NK-92 (cell line): ENCODE results near the gene ZNF581.

ENCODE experiments used
- DNase-seq: peaks from one replicate; lab custom pipeline; 2025; ENCODE audit not compliant: unreplicated experiment; lab: John Stamatoyannopoulos, UW

ZNF581 gene

DNA sequence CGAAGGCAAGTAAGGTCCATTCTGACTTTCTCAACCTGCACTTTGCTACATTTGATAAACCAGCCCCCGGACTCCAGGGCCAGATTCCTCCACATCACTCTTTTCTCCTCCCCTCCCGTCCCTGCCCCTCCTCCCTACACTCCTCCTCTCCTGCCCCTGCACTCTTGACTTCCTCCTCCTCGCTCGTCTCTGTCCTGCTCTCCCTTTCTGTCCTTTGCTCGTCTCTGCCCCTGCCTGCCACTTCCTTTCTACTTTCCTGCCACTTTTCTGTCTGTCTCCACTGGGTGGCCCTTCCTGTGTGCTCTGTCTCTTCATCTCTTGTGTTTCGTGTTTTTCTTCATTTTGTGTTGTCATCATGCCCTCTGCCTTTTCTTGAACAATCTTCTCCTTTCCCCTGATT, 18.4 kb downstream of the ZNF581 start:
- no peak for DNase-seq

DNA sequence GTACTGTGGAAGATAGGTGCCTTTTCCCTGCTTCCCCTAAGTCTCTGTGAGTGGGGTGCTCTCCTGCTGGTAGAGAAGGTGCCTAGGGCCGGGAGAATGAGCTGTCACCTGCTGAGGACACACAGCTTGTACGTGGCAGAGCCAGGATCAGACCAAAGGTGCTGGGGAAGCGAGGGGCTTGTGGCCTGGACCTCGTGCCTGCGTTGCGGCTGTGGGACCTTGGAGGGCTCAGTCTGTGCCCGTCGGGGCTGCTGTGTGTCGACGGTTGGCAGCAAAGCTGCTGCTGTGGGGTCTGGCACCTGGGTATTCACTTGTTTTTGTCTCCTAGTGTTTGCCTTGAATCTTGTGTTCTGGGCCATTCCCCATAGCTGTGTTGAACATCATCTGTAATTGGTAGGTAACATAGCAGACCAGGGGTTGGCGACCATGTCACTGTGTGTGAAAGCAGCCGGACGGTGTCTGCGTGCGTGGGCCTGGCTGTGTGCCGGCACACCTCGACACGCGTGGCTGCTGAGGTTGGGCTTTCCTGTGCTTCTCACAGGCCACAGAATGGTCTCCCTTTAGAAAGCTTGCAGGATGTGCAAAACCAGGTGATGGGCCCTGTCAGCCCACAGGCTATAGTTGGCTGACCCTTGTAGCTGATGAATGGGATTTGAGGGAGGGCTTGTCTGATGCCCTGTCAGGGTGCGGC, 20.5 kb downstream of the ZNF581 start:
- DNase-seq = no peak

DNA sequence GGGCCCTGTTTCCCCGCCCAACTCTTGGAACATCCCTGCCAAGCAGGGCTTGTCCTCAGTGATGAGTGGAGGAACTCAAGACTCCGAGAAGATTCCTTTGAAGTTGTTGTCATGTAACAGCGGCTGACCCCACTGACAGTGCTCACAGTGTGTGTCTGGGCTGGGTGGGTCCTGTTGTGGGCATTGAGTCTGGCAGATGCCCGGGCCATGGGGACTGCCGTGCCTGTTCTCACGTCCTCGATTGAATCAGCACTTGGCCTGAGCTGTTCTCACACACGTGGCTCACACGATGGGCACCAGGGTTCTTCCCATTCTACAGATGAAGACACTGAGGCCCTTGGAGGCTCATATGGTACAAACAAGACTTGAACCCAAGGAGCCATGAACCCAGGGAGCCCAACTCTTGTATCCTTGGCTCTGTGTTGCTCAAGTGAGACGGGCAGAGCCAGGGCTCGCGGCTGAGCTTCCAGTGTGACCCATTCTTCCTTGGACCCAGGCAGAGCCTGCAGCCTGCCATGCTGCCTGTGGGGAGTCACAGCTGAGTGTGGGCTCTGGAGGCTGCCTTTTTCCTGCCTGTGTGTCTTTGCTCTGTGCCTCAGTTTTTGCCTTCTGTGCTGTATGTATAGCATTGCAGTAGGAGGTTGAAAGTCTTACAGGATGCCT, 23.0 kb downstream of the ZNF581 start:
- DNase-seq = no peak

DNA sequence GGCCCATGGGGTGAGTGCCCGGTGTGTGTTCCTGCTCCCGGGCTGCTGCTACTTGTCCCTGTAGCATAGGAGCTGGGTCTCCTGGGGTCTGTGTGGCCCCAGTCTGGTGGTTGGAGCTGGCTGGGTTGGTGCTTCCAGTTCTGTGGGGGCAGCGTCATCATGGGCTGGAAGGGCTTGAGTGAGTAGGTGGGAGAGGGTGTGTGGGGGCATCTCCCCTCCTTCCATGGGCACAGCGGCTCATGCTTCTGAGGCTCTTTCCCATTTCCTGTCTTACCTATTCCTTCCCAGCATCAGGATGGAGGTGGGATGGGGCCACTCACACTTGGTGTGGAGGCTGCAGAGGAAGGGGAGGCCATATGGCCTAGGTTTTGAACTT, 23.5 kb downstream of the ZNF581 start:
- no peak for DNase-seq

DNA sequence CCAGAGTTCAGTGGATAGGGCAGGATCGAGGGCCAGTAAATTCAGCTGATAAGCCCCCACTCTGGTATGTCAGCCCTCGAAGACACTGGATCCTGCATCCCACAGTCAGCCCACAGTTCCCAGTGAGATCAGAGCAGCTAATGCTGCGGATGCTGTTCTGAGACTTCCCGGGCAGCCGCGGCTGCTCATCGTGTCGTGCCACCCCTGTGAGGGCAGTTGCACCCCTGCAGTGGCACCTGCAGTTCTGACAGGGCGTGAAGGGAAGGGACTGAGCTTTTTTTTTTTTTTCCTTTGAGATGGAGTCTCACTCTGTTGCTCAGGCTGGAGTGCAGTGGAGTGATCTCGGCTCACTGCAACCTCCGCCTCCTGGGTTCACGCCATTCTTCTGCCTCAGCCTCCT, 24.1 kb downstream of the ZNF581 start:
- DNase-seq = no peak

DNA sequence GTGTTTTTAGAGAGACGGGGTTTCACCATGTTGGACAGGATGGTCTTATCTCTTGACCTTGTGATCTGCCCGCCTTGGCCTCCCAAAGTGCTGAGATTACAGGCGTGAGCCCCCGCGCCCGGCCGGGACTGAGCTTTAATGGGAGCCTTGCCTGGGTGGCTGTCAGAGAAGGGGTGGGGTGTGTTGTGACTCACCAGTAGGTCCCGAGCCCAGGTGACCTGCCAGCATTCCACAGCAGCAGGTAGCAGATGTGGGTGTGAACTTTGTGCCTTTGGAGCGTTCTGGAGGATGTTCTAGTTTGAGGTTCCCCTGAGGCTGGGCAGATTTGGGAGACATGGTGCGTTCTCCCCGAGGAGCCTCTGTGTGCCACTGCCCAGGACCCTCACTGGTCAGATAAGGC, 24.5 kb downstream of the ZNF581 start:
- no peak for DNase-seq

DNA sequence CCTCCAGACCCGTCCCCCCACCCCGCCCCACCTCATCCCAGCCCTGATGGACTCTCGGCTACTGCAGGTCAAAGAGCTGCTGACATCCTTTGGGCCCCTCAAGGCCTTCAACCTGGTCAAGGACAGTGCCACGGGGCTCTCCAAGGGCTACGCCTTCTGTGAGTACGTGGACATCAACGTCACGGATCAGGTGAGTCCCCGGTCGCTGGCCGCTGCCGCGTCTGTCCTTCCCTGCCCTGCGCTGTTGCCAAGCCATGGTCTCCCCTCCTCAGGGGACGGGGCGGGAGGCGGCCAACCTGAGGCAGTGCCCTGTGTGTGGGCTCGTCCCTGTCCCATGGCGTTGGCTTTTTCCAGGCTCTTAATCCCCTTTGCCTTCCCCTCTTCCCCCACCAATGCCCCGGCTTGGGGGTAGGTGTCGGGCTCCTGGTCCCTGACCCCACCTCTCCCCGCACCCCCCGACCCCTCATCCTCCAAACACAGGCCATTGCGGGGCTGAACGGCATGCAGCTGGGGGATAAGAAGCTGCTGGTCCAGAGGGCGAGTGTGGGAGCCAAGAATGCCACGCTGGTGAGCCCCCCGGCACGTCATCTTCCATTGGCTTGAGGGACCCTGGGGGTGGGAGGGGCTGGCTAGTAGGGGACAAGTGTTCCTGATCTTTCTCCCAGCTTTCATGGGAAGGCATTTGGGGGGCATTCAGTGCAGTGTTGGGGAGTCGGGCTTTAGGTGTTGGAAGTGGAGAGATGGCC, 25.3 kb downstream of the ZNF581 start:
- no peak for DNase-seq

DNA sequence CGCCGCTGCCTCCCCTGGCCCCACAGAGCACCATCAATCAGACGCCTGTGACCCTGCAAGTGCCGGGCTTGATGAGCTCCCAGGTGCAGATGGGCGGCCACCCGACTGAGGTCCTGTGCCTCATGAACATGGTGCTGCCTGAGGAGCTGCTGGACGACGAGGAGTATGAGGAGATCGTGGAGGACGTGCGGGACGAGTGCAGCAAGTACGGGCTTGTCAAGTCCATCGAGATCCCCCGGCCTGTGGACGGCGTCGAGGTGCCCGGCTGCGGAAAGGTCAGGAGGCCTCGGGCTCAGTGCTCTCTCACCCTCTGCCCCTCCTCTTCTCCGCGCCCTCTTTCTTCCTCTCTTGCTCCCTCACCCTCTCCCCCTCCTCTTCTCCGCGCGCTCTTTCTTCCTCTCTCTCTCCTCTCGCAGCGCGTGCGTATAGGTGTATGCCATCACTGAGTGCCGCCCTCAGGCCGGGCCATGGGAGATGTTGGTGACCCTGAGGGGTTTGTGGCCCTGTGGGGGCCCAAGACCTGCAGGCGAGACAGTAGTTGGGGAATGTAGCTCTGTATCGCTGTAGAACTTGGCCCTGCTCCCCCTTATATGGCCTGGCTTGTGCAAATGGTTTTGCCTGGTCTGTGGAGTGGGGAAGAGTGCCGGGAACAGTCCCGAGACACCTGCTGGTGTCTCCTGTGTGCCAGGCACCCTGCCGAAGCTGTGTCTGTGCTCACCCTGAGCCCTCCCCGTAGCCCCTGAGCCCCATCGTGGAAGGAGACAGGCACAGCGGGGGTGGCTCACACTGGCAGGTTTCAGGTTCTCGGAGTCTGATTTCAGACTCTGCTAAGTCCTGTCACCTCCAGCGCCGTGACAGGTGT, 26.2 kb downstream of the ZNF581 start:
- DNase-seq = no peak

DNA sequence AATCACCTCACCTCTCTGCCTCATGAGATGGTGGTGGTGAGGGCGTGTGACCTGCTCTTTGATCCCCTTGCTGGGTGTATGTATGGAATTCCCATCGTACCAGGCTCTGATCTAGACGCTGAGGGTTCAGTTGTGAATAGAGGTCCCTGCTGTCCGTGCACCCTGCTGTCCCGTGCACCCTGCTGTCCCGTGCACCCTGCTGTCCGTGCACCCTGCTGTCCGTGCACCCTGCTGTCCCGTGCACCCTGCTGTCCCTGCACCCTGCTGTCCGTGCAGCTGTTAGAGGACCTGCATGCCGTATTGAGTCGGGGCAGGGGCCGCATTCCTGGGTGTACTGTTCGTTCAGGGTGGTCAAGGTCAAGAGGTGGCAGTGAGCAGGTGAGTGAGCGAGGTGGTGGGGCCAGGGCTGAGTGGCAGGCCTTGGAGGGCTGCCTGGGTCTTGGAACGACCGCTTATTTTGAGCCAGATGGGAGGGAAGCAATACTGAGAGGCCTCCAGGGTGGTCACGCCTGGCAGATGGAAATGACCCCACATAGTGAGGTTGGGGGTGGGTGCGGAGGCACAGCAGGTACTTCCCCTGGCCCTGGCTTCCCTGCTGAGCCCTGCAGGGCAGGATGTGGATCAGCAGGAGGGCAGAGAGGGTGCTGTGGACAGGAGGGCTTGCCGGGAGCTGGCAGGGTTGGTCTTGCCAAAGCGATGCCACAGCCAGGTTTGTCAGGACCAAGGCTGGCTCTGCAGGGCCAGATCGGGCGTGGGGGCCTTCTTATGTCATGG, 27.0 kb downstream of the ZNF581 start:
- DNase-seq = no peak

DNA sequence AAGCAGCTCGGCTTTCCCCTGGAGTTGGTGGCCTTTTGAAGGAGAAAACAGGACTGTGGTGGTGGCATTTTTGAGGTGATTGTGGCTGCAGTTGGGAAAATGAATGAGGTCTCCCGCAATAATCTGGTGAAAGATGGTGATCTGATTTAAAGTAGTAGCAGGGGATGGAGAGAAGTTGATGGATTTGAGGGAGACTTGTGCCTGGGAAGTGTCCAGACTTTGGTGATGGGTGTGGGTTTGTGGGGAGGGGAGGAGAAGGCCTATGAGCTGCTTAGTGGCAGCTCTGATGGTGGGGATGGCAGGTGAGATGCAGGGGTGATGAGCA, 27.6 kb downstream of the ZNF581 start:
- DNase-seq = no peak

DNA sequence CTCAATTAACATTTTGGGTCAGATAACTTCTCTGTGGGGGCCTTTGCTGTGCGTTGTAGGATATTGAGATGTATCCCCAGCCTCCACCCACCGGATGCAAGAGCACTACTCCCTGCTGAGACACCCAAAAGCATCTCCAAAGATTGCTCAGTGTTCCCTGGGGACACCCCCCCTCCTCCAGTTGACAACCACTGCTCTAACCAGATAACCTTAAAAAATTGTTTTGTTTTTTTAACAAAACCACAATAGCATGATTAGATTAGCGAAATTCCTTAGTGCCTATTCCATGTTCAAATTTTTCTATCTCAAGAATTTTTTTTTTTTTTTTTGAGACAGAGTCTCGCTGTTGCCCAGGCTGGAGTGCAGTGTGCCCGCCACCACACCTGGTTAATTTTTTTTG, 29.0 kb downstream of the ZNF581 start:
- no peak for DNase-seq

DNA sequence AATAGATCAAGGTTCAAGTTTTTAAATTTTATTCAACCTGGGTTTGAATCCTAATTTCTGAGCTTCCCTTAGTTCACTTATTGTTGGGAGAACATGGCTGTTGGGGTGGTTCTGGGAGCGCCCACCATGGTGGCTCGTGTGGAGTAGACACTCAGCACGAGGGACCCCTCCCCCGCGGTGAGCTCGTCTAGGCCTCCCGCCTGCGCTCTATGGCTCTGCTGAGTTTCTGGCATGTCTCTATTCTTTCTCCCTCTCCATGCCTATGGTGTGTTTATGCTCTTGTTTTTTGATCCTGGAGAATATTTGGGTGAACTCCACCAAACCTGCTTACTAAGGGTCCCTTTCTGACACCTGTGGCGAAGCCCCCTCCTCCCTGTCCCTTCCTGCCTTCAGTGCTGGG, 30.0 kb downstream of the ZNF581 start:
- no peak for DNase-seq

DNA sequence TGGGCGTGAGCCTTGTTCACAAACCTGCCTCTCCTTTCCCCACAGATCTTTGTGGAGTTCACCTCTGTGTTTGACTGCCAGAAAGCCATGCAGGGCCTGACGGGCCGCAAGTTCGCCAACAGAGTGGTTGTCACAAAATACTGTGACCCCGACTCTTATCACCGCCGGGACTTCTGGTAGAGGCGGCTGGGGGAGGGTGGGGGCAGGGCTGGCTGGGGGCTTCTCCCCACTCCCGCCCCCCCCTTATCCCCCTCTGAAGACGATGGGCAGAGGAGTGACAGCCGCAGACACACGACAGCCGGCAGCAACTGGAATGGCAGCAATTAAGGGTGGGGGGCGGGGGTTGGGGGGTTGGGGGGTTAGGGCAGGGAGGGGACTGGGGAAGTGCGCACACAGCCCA, 30.4 kb downstream of the ZNF581 start:
- DNase-seq = no peak

DNA sequence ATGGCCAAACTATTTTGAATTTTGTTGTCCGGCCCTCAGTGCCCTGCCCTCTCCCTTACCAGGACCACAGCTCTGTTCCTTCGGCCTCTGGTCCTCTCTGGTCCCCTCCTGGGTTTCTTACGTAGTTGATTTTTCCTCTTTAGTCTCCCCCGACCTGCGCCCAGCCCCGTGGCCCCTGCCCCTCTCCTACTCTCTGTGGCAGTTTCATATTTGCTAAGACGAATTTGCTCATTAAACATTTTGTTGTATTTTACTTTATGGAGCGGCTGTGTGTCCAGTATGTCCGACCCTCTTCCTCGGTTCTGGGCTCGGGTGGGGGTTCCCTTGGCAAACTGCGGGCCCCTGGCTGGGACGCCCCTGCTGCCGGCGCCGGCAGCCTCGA, 31.0 kb downstream of the ZNF581 start:
- no peak for DNase-seq

DNA sequence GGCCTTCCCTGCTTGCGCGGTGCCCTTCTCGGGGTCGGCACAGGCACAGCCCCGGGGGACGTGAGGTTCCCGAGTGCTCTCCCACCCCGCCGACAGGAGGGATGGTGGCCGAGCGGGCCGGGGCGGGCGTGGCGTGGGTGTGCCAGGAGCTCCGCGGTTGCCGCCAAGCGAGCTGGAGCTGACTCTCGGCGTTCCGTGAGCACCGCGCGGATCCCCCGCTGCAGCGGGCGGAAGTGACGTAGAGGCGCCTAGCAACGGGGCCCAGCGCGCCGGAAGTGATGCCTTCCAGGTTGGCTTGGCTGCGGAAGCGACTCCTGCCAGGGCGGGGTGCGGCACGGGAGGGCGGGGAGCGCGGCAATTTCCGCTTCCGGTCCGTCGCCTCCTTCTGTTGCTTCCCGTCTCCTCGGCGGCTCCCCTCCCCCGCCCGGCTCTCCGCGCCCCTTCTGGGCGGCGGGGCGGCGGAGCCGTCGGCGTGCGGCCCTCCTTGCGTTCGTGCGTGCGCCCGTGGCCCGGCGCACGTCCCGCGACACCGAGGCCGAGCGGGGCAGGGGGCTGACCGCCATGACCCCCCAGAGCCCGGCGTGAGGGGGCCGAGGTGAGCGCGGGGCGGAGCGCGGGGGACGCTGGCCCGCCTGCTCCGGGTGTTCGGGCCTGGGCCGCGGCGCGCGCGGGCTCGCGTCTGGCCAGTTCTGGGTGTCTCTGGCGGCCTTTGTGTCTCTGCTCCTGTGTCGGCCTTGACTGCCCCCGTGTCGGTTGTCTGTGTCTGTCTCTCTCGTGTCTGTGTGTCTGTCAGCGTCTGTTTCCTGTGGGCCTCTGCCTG, 31.6 kb downstream of the ZNF581 start, which contains the start of gene EPN1:
Gene EPN1 (plus strand): TSS at position 386 of the 820 bp plus-strand sequence. CDS start 3,402 bp downstream, outside the sequence.
- peak; percentile 90 for DNase-seq

DNA sequence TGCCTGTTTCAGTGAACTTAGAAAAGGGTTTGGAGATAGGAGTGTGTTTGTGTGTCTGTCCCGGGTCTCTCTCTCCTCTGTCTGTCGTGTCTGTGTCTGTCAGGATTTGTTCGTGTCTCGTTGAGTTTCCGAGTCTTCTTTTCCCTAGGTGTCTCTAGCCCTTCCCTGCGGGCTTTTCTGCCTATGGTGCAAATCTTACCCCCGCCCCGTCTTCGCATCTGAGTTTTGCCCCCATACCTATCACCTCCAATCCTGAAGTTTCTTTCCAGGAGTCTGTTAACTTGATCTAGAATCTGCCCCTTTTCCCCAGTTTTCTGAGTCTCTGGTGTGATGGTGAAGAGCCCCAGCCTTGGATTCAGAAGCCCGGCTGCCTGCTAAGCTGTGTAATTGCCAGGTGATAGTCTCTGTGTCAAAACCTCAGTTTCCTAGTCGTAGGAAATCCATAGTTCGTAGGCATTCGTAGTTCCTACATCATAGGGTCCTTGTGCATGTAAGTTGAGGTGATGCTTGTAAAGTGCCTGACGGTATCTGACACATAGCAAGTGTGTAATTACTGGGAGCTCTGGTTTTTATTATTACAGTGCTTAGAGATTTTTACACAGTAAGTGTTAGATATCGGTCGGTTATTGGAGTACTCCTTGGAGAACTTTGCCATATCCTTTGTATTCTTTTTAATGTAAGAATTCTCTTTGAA, 32.4 kb downstream of the ZNF581 start:
- no peak for DNase-seq

DNA sequence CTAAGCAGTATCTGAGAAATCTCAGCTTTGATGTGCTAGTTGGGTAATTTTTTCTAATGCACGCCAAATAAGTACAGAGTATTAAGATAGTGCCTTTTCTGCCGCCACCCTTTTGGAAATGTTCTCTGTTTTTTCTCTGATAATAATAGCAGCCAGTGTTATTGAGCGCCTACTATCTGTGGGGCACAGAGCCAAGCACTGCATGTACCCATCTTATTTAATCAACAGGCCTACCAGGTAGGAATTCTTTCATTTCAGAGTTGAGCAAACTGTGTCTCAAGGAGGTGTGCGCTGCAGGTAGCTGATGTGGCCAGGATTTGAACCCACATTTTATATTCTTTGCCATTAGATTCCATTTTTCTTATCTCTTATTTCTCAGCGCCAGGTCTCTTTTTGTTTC, 32.9 kb downstream of the ZNF581 start:
- DNase-seq = no peak

DNA sequence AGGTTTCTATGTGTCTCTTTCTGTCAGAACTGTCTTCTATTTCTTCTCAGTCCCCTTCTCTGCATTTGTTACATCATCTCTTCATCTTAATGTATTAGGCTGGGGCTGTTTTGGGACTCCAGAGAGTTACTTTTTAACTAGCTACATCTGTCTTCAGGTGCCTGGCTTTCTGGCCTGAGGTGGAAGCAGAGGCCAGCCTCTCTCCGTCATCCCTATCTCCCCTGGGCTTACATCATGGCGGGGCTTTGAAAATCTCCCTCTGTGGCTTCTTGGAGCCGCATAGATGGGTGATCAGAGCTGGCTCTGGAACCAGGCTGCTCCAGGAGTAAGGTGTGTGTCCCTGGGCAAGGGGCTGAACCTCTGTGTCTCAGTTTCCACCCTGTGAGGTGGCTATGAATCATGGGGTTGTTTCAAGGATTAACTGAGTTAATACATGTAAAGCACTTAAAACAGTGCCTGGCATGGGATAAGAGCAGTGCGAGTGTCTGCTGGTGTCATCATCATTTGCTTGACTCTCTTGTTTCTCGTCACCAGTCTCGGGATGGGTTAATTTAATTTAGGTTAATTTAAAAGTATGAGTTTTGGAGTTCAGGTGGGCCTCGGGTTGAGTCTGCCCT, 33.5 kb downstream of the ZNF581 start:
- no peak for DNase-seq

DNA sequence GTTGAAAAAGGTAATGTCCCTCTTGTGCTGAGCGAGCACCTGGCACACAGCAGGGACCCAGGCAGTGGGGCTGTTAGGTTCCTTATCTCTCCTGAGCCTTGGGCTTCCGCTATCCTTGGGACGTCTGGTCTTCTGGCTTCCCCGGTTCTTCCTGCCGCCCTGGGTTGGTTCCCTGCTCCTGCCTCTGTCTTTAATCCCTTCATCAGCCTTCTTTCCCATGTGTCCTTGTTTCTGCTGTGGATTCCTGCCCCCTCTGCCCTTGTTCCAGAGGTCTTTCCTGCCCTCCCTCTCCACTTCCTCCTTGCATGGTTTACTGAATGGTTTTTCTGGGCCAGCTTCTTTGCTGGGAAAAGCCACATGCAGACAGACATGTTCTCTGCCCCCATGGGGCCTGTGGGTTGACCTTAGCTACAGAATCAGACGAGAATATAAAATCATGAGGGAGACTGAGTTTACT, 34.2 kb downstream of the ZNF581 start:
- DNase-seq = no peak
